Retinal pigment epithelial cell (primary cell): ENCODE data around the gene SPATA18.

Experiments used
- DNase-seq: peaks from one replicate; pipeline ENCODE4 v3.0.0-alpha.2; 2010; ENCODE audit warnings: low read depth
- H3K4me3 ChIP-seq: 2 replicates; pipeline ENCODE4 v1.5.1; 2011; ENCODE audit warnings: mild to moderate bottlenecking, low read length, control low read depth, moderate library complexity
- TF ChIP-seq, protein P1 (sequence below): conservative IDR thresholded peaks from 2 replicates; pipeline ENCODE4 v1.5.1; 2011; ENCODE audit warnings: low read depth, low read length, control low read depth, inconsistent platforms

SPATA18 gene

DNA sequence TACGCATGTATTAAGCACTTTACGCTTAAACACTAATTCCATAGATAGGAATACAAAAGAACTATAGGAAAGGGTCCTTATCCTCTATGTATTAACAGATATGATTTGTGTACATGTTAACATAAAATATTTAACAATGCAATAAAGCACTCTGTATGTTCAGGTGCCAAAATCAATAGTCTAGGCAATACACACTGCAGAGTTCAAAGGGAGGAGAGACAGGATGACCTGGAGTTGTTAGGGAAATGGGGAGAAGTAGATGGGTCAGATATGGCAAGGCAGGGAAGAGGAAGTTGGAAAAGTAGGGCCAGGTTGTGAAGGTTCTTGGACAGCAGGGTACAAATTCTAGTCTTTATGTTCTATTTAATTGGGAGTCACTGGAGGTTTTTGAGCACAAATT lies 15.9 kb upstream of the SPATA18 start:
- TF ChIP-seq, protein P1, sequence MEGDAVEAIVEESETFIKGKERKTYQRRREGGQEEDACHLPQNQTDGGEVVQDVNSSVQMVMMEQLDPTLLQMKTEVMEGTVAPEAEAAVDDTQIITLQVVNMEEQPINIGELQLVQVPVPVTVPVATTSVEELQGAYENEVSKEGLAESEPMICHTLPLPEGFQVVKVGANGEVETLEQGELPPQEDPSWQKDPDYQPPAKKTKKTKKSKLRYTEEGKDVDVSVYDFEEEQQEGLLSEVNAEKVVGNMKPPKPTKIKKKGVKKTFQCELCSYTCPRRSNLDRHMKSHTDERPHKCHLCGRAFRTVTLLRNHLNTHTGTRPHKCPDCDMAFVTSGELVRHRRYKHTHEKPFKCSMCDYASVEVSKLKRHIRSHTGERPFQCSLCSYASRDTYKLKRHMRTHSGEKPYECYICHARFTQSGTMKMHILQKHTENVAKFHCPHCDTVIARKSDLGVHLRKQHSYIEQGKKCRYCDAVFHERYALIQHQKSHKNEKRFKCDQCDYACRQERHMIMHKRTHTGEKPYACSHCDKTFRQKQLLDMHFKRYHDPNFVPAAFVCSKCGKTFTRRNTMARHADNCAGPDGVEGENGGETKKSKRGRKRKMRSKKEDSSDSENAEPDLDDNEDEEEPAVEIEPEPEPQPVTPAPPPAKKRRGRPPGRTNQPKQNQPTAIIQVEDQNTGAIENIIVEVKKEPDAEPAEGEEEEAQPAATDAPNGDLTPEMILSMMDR = no peak
- DNase-seq = no peak
- no peak overlapping the region for H3K4me3 ChIP-seq

DNA sequence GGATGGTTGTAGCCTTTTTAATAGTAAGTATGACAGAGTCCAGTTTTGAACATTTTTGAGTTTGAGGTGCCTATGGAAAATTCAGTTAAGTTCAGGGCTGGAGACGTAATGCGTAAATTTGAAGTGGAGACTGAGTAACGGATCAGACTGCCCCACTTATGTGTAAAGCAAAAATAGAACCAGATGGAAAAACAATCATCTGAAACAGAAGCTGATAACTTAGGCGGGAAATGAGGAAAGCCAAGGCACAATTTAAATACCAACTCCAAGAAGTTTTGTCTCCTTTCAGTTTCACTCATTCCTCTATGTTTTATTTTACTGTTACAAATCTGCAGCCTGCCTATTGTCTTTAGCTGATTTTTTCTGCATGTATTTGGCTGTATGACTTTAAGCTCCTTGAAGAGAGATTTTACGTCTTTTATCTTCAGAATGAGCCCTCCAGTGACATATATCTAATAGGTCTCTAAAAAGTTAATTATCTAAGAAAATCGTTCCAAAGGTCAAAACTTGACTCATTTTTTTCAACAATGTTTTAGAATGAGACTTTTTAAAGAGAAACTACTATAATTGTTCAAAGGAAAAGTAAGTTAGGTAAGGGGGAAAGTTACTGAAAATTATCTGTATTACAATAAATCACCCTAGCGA lies 14.1 kb upstream of the SPATA18 start:
- TF ChIP-seq, protein P1 = no peak
- H3K4me3 ChIP-seq = peak overlapping the region; percentile 81
- DNase-seq = no peak

DNA sequence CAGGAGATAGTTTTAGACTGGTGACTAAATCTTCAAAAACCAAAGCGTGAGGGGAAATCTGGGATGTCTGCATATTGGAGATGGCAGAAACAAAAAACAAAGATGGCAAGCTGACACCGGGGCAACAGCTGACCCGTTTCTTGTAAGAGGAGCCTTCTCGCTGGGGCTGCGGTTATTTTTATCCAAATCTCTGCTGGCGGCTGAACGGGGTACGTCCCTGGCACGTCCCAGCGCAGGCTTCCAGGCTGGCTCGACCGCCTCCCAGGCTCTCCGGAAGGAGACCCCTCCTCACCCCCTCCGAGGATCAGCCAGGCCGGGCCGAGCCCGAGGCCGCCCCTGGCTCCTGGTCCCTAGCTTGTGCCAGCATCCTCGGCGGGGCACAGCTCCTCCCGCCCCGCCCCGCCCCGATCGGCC lies 13.4 kb upstream of the SPATA18 start:
- H3K4me3 ChIP-seq = peak overlapping the region; percentile 81
- TF ChIP-seq, protein P1 = no peak
- DNase-seq = no peak

DNA sequence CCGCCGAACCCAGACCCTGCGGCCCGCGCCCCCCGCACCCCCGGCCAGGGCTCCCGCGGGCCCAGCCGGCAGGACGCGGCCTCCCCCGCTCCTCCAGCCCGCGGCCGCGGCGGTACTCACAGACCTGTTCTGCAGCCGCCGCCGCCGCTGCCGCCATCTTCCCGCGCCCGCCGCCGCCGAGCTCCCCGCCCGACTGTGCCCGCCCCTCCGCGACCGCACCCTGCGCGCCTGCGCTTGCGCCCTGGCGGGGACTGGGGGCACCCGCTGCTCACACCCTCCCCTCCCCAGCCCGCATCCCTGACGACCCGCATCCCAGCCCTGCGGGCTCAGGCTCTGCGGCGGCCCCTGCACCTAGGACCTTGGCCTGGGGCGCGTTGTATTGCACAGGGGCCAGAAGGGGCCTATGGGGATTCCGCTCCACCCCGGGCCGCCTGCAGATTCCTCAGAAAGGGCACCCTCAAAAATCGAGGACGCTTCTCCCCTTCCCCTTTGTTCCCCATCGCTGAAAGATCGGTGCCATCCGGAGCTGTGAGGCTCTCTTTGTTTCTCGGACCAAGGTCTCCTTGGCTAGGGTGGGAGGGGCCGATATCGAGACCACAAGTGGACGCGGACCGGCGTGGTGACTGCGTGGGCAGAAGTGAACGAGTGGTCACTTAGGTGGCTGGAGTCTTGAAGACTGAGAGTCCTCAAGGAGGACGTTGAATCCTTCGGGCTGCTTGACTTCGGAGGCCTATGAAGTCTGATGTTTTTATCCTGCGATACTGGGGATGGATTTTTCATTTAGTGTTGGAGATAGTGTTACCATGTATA lies 12.8 kb upstream of the SPATA18 start, which contains the start of gene SGCB:
Gene SGCB (minus strand): TSS at position 197 of the 810 bp plus-strand sequence. CDS start 40 bp downstream, at position 157.
- TF ChIP-seq, protein P1 = no peak
- no peak for DNase-seq
- peak within 1 kb of the TSS; percentile 81 for H3K4me3 ChIP-seq

DNA sequence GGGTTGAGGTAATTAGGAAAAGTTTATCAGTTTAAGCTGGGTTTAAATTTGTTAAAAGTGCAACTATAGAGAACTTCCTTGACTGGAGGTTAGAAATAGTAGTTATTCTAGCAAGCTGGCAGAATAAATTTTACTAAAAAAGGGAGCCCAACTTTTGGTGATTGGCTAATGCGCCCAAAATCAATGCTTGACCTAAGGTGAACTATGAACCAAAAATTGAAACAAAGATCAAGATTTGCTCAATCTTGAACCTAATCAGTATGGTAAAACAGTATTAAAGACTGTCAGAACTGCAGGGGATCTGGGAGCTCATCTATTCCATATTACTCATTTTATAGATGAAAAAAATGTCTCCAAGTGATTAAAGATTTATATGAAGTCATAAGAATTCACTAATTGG lies 6.1 kb upstream of the SPATA18 start:
- TF ChIP-seq, protein P1 = no peak
- DNase-seq = no peak
- no peak overlapping the region for H3K4me3 ChIP-seq

DNA sequence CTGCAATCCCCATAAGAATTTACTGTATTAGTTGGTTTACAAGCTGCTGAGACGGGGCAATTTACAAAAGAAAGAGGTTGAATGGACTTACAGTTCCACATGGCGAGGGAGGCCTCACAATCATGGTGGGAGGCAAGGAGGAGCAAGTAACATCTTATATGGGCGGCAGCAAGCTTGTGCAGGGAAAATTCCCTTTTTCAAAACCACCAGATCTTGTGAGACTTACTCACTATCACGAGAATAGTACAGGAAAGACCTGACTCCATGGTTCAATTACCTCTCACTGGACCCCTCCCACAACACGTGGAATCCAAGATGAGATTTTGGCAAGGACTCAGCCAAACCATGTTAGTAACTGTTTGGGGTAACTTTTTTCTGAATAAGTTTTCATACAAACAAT lies 1.8 kb upstream of the SPATA18 start:
- no peak overlapping the region for H3K4me3 ChIP-seq
- TF ChIP-seq, protein P1 = no peak
- no peak for DNase-seq
